Fibroblast of the aortic adventitia (primary cell): ENCODE results near the gene GRK4. TPM values are rescaled to one million over a fixed set of nuclear protein-coding genes. Genes with fewer than 3 reads are reported as not detected.
A peak's percentile ranks its signal among the peaks of the same experiment; 100 is the strongest.
"Not testable (repeated sequence)": the region's sequence is repeated elsewhere in the genome, so short reads cannot be mapped to it uniquely, and the experiment has no call there.

Experiments
- DNase-seq: peaks from one replicate; pipeline ENCODE4 v3.0.0-alpha.2; 2010; ENCODE audit warnings: low read depth
- H3K4me3 ChIP-seq: 2 replicates; pipeline ENCODE4 v1.5.1; 2011; ENCODE audit warnings: low read depth, mild to moderate bottlenecking, control low read depth, low read length, moderate library complexity
- CTCF ChIP-seq: IDR thresholded peaks from 2 replicates; pipeline ENCODE4 v1.5.1; 2011; ENCODE audit warnings: mild to moderate bottlenecking, low read length, control low read depth, inconsistent platforms; ENCODE audit not compliant: insufficient read depth
- total RNA-seq: library from RNA; depleted of rRNA; stranded (reverse); fragments of >200 nt; gene quantifications from 2 replicates; pipeline ENCODE4 v1.2.3, GENCODE V29; 2012; ENCODE audit warnings: low replicate concordance

GRK4 gene
- total RNA-seq, 1 donor: 8.6 TPM

- H3K4me3 ChIP-seq: peak overlapping the region; percentile 89
- peak; percentile 25 for DNase-seq
- TF ChIP-seq CTCF: no peak
Observed at GRCh38 chr4:2935762-2936743, 27.3 kb upstream of the GRK4 start.

GRCh38 chr4:2936773-2937145 lies 26.6 kb upstream of the GRK4 start:
- TF ChIP-seq CTCF: no peak
- peak; percentile 30 for DNase-seq
- H3K4me3 ChIP-seq: no peak overlapping the region

GRCh38 chr4:2937146-2937857 lies 26.1 kb upstream of the GRK4 start:
- no peak for DNase-seq
- no peak for TF ChIP-seq CTCF
- no peak overlapping the region for H3K4me3 ChIP-seq

GRCh38 chr4:2937986-2938385 lies 25.4 kb upstream of the GRK4 start:
- H3K4me3 ChIP-seq: no peak overlapping the region
- no peak for DNase-seq
- TF ChIP-seq CTCF: no peak

- not testable (repeated sequence) for H3K4me3 ChIP-seq, DNase-seq
Observed at GRCh38 chr4:2938411-2938810, 25.0 kb upstream of the GRK4 start.

GRCh38 chr4:2938906-2939305 lies 24.5 kb upstream of the GRK4 start:
- TF ChIP-seq CTCF: no peak
- DNase-seq: no peak
- no peak overlapping the region for H3K4me3 ChIP-seq
